ENCODE results near the gene OR2A1.
"Not testable (repeated sequence)": the region's sequence is repeated elsewhere in the genome, so short reads cannot be mapped to it uniquely, and the experiment has no call there.

Gene OR2A1

GRCh38 chr7:144325868-144326267 is 13.6 kb downstream of the OR2A1 start:
- DNase-seq: not testable (repeated sequence)

DNA sequence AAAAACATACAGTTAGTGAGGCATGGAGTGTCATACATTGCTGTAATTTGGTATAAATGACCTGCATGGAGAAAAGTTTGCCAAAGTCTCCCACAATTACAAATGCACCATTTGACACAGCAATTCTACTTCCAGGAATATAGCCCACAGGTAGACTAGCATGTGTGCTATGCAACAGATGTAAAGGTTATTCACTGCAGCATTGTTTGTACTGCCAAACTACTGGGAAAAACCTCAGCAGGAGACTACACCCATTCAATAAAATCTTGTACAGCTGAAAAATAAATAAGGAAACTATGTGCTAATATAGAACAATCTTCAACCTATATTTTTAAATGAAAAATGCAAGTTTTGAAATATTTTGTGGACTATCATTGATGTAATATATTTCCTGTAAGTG is 17.8 kb downstream of the OR2A1 start:
- not testable (repeated sequence) for DNase-seq

DNA sequence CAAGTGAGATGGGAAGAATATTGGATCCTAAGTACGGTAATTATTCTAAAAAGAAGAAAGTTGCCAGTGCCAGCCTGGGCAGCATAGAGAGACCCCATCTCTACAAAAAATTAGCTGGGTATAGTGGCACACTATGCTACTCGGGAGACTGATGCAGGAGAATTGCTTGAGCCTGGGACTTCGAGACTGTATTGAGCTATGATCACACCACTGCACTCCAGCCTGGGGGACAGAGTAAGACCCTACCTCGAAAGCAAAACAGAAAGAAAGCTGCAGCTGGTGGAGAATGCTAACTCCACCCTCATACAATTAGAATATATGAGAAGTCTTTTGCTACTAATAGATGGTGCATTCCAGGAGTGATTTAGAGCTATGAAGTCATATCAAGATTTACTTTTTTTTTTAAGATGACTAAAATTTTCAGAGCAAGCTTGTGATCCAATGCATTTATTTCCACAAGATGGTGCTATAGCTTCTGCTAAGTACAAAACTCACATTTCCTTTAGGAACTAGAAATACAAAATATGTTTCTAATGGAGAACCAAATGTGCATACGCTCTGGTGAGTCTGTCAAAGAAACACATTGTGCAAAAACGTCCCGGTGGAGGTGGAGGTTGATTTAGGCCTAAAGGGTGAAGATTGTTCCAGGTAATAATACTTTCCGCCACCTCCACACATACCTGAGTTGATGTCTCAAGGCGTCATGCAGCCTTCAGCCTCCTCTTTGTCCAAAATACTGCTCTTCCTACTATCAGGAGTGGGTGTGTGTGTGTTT is 19.2 kb downstream of the OR2A1 start:
- not testable (repeated sequence) for DNase-seq

GRCh38 chr7:144331996-144332288 is 19.7 kb downstream of the OR2A1 start:
- DNase-seq: not testable (repeated sequence)

- DNase-seq: not testable (repeated sequence)
These were observed 36.4 kb downstream of the OR2A1 start for GRCh38 chr7:144348625-144349024.

- not testable (repeated sequence) for DNase-seq
These were observed 39.4 kb downstream of the OR2A1 start for GRCh38 chr7:144351667-144352066.

- not testable (repeated sequence) for DNase-seq
These were observed 43.1 kb downstream of the OR2A1 start, which contains the start of gene ARHGEF5 for GRCh38 chr7:144355176-144355822. Gene ARHGEF5 (plus strand): TSS chr7:144355402. CDS start chr7:144362670, 7,268 bp downstream.

DNA sequence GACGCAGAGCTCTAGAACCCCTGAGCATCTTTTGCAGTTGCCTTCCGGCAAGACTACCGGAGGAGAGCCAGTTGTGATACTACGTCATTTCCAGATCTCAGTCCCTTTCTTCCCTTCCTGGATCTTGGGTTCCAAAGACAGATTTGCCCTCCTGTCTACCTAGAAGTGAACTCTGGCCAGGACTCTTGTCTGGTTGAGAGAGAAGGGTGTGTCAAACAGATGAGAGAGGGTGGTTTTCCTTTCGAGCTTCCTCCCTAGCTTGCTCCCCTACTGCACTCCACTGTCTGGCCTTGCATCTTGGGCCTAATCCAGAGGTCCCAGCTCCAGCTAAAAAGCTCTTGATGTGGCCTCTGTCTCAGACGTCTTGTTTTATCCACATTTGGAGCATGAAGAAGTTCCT is 44.0 kb downstream of the OR2A1 start:
- DNase-seq: not testable (repeated sequence)

GRCh38 chr7:144356860-144357259 is 44.6 kb downstream of the OR2A1 start:
- not testable (repeated sequence) for DNase-seq

DNA sequence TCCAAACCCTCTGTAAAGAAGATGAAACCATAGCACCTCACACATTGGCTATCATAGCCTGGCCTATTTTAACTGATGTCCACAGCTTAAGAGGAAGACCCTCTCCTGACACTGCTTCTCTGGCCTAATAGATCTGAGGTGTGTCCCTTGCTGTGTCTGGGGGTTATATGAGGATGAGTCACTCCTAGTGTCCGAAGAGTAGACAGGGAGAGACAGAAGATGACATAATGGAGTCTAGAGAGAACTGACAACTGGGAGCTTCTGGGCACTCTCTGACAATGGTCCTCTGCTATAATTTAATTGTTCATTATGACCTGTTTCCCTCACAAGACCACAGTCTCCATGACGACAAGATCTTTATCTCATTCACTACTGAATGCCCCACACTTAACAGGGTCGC is 49.8 kb downstream of the OR2A1 start:
- not testable (repeated sequence) for DNase-seq

DNA sequence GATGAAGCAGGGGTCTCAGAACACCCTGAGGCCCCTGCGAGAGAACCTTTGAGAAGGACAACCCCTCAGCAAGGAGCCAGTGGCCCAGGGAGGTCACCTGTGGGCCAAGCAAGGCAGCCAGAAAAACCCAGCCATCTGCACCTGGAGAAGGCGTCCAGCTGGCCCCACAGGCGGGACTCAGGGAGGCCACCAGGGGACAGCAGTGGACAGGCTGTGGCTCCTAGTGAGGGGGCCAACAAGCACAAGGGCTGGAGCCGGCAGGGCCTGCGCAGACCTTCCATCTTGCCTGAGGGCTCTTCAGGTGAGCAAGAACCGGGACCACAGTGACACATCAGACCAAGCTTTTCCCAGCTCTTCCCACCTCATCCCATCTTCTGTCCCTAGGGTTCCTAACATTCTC is 53.3 kb downstream of the OR2A1 start:
- not testable (repeated sequence) for DNase-seq

- not testable (repeated sequence) for DNase-seq
These were observed 55.0 kb downstream of the OR2A1 start for GRCh38 chr7:144367250-144367649.

DNA sequence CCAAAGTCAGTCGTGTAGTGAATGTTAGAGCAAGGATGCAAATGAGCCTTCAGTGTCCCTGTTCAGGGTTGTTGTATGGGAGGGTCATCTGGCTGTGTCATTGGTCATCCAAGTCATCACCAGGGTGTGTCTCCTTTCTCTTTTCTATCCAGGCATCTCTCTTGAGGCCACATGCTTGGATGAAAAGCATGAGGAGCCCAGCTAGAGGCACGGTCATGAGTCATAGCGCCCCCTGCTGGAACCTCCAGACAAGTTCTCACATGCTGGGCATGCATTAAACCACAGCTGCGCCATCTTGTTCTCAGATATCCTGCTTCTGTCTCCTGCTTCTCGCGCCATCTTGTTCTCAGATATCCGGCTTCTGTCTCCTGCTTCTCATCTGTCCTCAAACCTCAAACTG is 57.0 kb downstream of the OR2A1 start:
- not testable (repeated sequence) for DNase-seq

All from NCI-H1436 (cell line).